ENCODE results near the gene TUBB4A.

DNA sequence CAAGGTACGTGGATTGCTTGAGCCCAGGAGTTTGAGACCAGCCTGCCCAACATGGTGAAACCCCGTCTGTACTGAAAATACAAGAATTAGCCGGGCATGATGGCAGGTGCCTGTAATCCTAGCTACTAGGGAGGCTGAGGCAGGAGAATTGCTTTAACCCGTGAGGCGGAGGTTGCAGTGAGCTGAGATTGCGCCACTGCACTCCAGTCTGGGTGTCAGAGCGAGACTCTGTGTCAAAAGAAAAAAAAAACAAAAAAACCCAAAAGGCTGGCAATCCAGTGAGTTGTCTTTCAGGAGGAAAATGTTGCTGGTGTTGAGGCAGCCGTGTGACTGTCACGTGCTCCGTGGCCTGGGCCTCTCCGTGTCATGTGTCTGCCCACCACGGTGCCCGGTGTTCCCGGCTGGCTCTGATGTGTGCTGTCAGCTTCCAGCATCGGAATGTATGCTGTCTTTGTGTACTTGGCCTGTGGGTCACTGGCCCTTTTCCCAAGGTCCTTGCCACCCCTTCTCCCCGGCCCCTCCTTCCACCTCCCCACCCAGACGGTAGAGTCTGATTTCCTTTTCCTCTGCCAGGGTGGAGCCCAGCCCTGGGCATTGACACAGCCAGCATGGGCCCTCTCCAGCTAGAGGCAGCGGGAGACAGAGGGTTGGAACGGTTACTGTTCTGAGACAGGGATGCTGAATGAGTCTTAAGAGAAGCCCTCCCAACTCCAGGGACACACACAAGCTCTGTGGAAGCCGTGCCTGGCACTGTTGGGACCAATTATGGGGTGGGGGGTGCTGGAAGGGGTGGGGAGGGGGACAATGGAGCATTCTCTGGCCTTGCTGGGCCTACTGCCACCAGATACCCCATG is 7.2 kb upstream of the TUBB4A start:
- TF ChIP-seq, protein P1, sequence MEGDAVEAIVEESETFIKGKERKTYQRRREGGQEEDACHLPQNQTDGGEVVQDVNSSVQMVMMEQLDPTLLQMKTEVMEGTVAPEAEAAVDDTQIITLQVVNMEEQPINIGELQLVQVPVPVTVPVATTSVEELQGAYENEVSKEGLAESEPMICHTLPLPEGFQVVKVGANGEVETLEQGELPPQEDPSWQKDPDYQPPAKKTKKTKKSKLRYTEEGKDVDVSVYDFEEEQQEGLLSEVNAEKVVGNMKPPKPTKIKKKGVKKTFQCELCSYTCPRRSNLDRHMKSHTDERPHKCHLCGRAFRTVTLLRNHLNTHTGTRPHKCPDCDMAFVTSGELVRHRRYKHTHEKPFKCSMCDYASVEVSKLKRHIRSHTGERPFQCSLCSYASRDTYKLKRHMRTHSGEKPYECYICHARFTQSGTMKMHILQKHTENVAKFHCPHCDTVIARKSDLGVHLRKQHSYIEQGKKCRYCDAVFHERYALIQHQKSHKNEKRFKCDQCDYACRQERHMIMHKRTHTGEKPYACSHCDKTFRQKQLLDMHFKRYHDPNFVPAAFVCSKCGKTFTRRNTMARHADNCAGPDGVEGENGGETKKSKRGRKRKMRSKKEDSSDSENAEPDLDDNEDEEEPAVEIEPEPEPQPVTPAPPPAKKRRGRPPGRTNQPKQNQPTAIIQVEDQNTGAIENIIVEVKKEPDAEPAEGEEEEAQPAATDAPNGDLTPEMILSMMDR (IDR thresholded peaks at IDR 0.05) = no peak
- no peak for TF ChIP-seq POLR2A (IDR thresholded peaks at IDR 0.05)

Measured in esophagus squamous epithelium (tissue), 4 donors.